Lower leg skin (tissue), 3 donors: Measurements from ENCODE around the gene CAMTA1.

Experiments
- POLR2A ChIP-seq, 2 donors: fragments of 450-650 bp; IDR thresholded peaks; one replicate each; pipeline ENCODE4 v1.6.1; 2016 to 2017; ENCODE audit warnings: antibody characterized with exemption in 2 of 2, mild to moderate bottlenecking in 1 of 2, moderate library complexity in 1 of 2
- TF ChIP-seq, protein P1 (sequence below), 3 donors: fragments of 450-650 bp; IDR thresholded peaks; one replicate each; pipeline ENCODE4 v1.5.1; 2016; ENCODE audit warnings: antibody characterized with exemption in 3 of 3, mild to moderate bottlenecking in 3 of 3, moderate library complexity in 2 of 3

DNA sequence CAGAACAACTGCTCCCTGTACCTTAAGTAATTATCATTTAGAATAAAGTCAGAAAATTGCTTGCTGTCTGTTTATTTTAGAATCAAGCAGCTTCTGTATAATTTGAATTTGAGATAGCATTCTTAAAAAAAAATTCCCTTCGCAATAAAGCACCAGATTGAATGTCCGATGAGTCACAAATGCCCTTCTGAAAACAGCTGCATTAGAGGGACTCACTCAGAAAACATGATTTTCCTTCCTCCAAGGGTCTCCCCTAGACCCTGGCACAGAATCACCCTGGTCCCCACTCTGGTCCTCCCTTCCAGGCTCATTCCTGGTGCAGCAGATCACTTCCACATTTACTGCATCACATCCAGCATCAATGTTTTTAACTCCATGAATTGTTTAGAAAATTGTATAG is 514.7 kb downstream of the CAMTA1 start:
- TF ChIP-seq POLR2A (IDR thresholded peaks at IDR 0.05): no peak
- TF ChIP-seq, protein P1, sequence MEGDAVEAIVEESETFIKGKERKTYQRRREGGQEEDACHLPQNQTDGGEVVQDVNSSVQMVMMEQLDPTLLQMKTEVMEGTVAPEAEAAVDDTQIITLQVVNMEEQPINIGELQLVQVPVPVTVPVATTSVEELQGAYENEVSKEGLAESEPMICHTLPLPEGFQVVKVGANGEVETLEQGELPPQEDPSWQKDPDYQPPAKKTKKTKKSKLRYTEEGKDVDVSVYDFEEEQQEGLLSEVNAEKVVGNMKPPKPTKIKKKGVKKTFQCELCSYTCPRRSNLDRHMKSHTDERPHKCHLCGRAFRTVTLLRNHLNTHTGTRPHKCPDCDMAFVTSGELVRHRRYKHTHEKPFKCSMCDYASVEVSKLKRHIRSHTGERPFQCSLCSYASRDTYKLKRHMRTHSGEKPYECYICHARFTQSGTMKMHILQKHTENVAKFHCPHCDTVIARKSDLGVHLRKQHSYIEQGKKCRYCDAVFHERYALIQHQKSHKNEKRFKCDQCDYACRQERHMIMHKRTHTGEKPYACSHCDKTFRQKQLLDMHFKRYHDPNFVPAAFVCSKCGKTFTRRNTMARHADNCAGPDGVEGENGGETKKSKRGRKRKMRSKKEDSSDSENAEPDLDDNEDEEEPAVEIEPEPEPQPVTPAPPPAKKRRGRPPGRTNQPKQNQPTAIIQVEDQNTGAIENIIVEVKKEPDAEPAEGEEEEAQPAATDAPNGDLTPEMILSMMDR (IDR thresholded peaks at IDR 0.05): no peak
